ENCODE results near the gene NAA11. TPM values are rescaled to one million over a fixed set of nuclear protein-coding genes. Genes with fewer than 3 reads are reported as not detected.

The NAA11 gene
- total RNA-seq, 1 donor = not detected

GRCh38 chr4:79315891-79316290 is 10.0 kb downstream of the NAA11 start:
- no peak for TF ChIP-seq CTCF (IDR thresholded peaks at IDR 0.05; ENCODE audit: insufficient read depth, low read length)
- DNase-seq (ENCODE audit: low read depth) = no peak
- no peak overlapping the region for H3K4me3 ChIP-seq (ENCODE audit: low read depth, low read length)

DNA sequence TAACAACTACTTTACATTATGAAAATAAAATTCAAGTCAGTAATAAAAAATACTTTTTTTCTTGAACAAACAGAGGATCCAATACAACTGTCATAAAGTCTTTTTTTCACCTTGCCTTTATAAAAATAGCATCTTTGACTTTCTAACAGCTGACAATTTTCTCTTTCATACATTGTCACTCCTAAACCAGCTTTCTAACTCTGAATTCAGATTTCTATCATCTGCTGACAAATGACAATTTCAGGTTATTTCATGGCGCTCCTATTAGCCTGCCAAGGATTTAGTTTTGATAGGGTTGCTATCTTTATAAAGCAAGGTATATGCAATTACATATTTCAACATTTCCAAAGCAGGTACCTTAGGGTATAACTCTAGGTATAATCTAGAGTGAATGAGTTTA is 14.6 kb downstream of the NAA11 start:
- DNase-seq (ENCODE audit: low read depth) = no peak
- H3K4me3 ChIP-seq (ENCODE audit: low read depth, low read length) = no peak overlapping the region
- TF ChIP-seq CTCF (IDR thresholded peaks at IDR 0.05; ENCODE audit: insufficient read depth, low read length) = no peak

DNA sequence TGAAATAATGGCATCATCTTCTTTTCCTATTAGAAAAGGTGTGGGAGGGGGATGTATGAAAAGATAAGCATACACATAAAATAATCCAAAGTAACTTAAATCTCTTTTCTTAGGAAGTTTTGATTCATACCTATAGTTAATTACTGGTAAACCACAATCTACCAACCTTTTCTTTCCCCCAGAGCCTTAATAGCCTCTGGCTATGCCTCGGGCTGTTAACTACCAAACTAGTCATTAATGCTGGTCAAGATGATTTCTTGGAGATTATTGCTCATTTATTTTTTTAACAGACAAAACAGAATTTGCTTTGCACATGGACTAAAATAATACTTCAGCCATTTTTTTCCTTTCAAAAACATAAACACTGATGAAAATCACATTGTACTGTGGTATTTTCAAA is 16.9 kb downstream of the NAA11 start:
- no peak for TF ChIP-seq CTCF (IDR thresholded peaks at IDR 0.05; ENCODE audit: insufficient read depth, low read length)
- DNase-seq (ENCODE audit: low read depth) = no peak
- no peak overlapping the region for H3K4me3 ChIP-seq (ENCODE audit: low read depth, low read length)

GRCh38 chr4:79308137-79308536 is 17.7 kb downstream of the NAA11 start:
- H3K4me3 ChIP-seq (ENCODE audit: low read depth, low read length) = no peak overlapping the region
- no peak for DNase-seq (ENCODE audit: low read depth)
- no peak for TF ChIP-seq CTCF (IDR thresholded peaks at IDR 0.05; ENCODE audit: insufficient read depth, low read length)

- no peak for TF ChIP-seq CTCF (IDR thresholded peaks at IDR 0.05; ENCODE audit: insufficient read depth, low read length)
- DNase-seq (ENCODE audit: low read depth) = no peak
Observed at GRCh38 chr4:79306795-79307194, 19.1 kb downstream of the NAA11 start.

GRCh38 chr4:79300280-79300679 is 25.6 kb downstream of the NAA11 start:
- no peak overlapping the region for H3K4me3 ChIP-seq (ENCODE audit: low read depth, low read length)
- no peak for TF ChIP-seq CTCF (IDR thresholded peaks at IDR 0.05; ENCODE audit: insufficient read depth, low read length)
- DNase-seq (ENCODE audit: low read depth) = no peak

More at GRCh38 chr4:79306795-79307194, 19.1 kb downstream of the NAA11 start:
- H3K4me3 ChIP-seq (ENCODE audit: low read depth, low read length) = no peak overlapping the region

DNA sequence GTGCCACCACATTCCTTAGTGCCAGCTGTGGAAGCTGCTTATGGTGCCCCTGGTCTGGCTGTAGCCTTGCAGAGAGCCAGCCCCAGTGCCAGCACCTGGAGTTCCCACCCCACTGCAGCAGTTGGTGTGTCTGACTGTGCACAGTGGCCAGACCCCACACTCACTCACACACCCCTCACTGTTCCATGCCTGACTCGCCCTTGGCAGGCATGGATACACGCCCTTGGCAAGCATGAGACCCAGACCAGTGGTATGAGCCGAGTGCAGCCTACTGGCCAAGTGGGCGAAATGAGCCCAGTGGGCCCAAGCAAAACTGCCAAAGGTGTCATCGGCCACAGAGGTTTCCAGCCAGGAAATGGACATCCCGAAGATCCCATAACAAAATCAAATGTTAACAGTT is 27.4 kb downstream of the NAA11 start:
- no peak overlapping the region for H3K4me3 ChIP-seq (ENCODE audit: low read depth, low read length)
- DNase-seq (ENCODE audit: low read depth) = no peak
- no peak for TF ChIP-seq CTCF (IDR thresholded peaks at IDR 0.05; ENCODE audit: insufficient read depth, low read length)
